Endodermal cell (in vitro differentiated cells): ENCODE results near the gene ABCD2. TPM values are rescaled to one million over a fixed set of nuclear protein-coding genes. Genes with fewer than 3 reads are reported as not detected.

Source experiments
- DNase-seq: peaks from one replicate; pipeline ENCODE4 v3.0.0-alpha.2; 2017
- H3K27ac ChIP-seq: 2 replicates; pipeline ENCODE4 v1.5.1; 2013; ENCODE audit warnings: mild to moderate bottlenecking, low read depth, low read length, moderate library complexity
- H3K27me3 ChIP-seq: 2 replicates; pipeline ENCODE4 v1.6.1; 2013; ENCODE audit warnings: mild to moderate bottlenecking, low read length, moderate library complexity; ENCODE audit not compliant: insufficient read depth, control insufficient read depth, poor library complexity, severe bottlenecking
- H3K36me3 ChIP-seq: 2 replicates; pipeline ENCODE4 v1.7.0; 2013; ENCODE audit warnings: mild to moderate bottlenecking, low read length, moderate library complexity; ENCODE audit not compliant: control insufficient read depth, insufficient read depth
- H3K4me1 ChIP-seq: one replicate; pipeline ENCODE4 v1.7.0; 2013; ENCODE audit warnings: low read length; ENCODE audit not compliant: control insufficient read depth, insufficient read depth
- H3K4me3 ChIP-seq: 2 replicates; pipeline ENCODE4 v1.5.1; 2013; ENCODE audit warnings: mild to moderate bottlenecking, low read length, moderate library complexity
- H3K9ac ChIP-seq: 2 replicates; pipeline ENCODE4 v1.6.1; 2013; ENCODE audit warnings: mild to moderate bottlenecking, low read length, moderate library complexity; ENCODE audit not compliant: poor library complexity, severe bottlenecking; ENCODE audit errors: extremely low read depth
- H3K9me3 ChIP-seq: 2 replicates; pipeline ENCODE4 v1.6.1; 2013; ENCODE audit warnings: mild to moderate bottlenecking, low read length, moderate library complexity; ENCODE audit not compliant: control insufficient read depth
- H3K27ac Mint-ChIP-seq: 2 replicates; pipeline ENCODE4 v1.8.0; 2020; ENCODE audit warnings: mixed read lengths
- H3K27me3 Mint-ChIP-seq: 2 replicates; pipeline ENCODE4 v1.8.0; 2021; ENCODE audit warnings: mild to moderate bottlenecking, mixed read lengths; ENCODE audit not compliant: insufficient read depth
- H3K36me3 Mint-ChIP-seq: 2 replicates; pipeline ENCODE4 v1.8.0; 2020; ENCODE audit warnings: low read depth, mixed read lengths
- H3K4me1 Mint-ChIP-seq: 2 replicates; pipeline ENCODE4 v1.8.0; 2020; ENCODE audit warnings: mixed read lengths
- H3K4me3 Mint-ChIP-seq: 2 replicates; pipeline ENCODE4 v1.8.0; 2020; ENCODE audit warnings: mild to moderate bottlenecking, moderate library complexity, mixed read lengths
- H3K9me3 Mint-ChIP-seq: 2 replicates; pipeline ENCODE4 v1.8.0; 2020; ENCODE audit warnings: mild to moderate bottlenecking, mixed read lengths
- WGBS, 2 experiments: methylation state at CpG; one replicate each; pipeline versions ENCODE4 v1.1.5 to v1.1.7; 2013; ENCODE audit warnings: missing lambda C conversion rate in 2 of 2, mixed read lengths in 1 of 2; ENCODE audit not compliant: insufficient coverage in 1 of 2, insufficient read length in 1 of 2; 5-methylcytosine and 5-hydroxymethylcytosine counted together
- total RNA-seq, 2 donors: library from RNA; stranded (reverse); fragmentation: NEBNext Ultra II Directional in 1 of 2; extraction: Animal tissue kit (Norgen Biotek cat#: 25700) in 1 of 2; gene quantifications; 2 replicates in 1 of 2; 3 replicates in 1 of 2; pipeline ENCODE4 v1.2.1, GENCODE V29; 2021
- TF ChIP-seq, protein P1 (sequence below): fragments of 200-600 bp; sonication (generic); conservative IDR thresholded peaks from 2 replicates; pipeline ENCODE4 v1.5.0; 2021; ENCODE audit warnings: antibody characterized with exemption, mild to moderate bottlenecking

Gene ABCD2
- total RNA-seq, 2 donors from 2014 or later, result not detected

DNA sequence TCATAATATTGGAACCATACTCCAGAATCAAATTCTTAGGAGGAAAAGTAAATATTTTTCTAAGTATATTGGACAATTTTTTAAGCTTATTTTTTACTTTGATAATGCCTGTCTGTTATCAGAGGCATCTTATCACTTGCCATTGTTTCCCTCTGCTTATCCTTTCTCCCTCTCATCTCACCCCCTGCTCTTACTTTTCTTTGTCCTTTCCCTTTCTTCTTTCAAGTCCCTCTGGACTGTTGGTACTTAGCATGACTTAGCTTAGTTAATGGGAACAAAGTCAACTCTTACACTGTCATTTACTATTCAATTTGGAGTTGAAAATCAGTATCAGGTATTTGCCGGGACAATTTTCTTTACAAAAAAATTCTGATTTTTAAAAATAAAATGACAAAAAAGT is 45.2 kb downstream of the ABCD2 start:
- Histone ChIP-seq H3K27ac (no peak overlapping the region), H3K4me1 (no peaks in the 10 kb centered on the region), H3K9me3 (peaks cover 12% of the 10 kb centered on the region), H3K4me3 (no peak overlapping the region), H3K27me3 (peaks cover 60% of the 10 kb centered on the region), H3K36me3 (no peaks in the 10 kb centered on the region), H3K9ac (no peak overlapping the region)
- Mint-ChIP-seq H3K27ac (no peak overlapping the region), H3K27me3 (peaks cover 27% of the 10 kb centered on the region), H3K9me3 (peaks cover 11% of the 10 kb centered on the region), H3K4me1 (peaks cover 2% of the 10 kb centered on the region), H3K4me3 (no peak overlapping the region), H3K36me3 (no peaks in the 10 kb centered on the region)
- TF ChIP-seq, protein P1, sequence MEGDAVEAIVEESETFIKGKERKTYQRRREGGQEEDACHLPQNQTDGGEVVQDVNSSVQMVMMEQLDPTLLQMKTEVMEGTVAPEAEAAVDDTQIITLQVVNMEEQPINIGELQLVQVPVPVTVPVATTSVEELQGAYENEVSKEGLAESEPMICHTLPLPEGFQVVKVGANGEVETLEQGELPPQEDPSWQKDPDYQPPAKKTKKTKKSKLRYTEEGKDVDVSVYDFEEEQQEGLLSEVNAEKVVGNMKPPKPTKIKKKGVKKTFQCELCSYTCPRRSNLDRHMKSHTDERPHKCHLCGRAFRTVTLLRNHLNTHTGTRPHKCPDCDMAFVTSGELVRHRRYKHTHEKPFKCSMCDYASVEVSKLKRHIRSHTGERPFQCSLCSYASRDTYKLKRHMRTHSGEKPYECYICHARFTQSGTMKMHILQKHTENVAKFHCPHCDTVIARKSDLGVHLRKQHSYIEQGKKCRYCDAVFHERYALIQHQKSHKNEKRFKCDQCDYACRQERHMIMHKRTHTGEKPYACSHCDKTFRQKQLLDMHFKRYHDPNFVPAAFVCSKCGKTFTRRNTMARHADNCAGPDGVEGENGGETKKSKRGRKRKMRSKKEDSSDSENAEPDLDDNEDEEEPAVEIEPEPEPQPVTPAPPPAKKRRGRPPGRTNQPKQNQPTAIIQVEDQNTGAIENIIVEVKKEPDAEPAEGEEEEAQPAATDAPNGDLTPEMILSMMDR, result no peak
- no peak for DNase-seq
- WGBS, 2 experiments, result no CpG with 5 or more reads among the region's 1 CpG

DNA sequence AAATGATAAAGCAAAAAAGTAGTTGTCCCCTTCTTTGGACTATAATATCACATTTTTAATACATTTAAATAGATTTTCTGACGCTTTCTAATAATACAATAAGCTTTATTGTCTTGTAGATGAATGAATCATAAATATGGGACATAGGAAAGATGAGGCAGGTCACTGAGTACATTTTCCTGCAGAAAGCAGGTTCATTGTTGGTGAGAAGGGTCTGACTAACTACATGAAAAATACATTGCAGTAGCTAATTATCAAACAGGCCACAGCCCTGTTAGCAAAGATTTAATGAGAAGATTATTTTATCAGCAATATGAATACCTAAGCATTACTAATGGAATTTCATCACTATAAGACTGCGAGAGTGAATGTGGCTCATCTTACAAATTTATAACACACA is 45.6 kb downstream of the ABCD2 start:
- Mint-ChIP-seq H3K27me3 (peaks cover 27% of the 10 kb centered on the region), H3K4me1 (peaks cover 2% of the 10 kb centered on the region), H3K9me3 (peaks cover 15% of the 10 kb centered on the region), H3K27ac (no peak overlapping the region), H3K36me3 (no peaks in the 10 kb centered on the region), H3K4me3 (no peak overlapping the region)
- TF ChIP-seq, protein P1, result no peak
- Histone ChIP-seq H3K36me3 (no peaks in the 10 kb centered on the region), H3K4me3 (no peak overlapping the region), H3K4me1 (no peaks in the 10 kb centered on the region), H3K9ac (no peak overlapping the region), H3K27me3 (peaks cover 60% of the 10 kb centered on the region), H3K9me3 (peaks cover 16% of the 10 kb centered on the region), H3K27ac (no peak overlapping the region)
- WGBS, 2 experiments, result 90% methylated on average over 1 of the region's 2 CpGs; no CpG with 5 or more reads in 1 of the 2 experiments
- no peak for DNase-seq

DNA sequence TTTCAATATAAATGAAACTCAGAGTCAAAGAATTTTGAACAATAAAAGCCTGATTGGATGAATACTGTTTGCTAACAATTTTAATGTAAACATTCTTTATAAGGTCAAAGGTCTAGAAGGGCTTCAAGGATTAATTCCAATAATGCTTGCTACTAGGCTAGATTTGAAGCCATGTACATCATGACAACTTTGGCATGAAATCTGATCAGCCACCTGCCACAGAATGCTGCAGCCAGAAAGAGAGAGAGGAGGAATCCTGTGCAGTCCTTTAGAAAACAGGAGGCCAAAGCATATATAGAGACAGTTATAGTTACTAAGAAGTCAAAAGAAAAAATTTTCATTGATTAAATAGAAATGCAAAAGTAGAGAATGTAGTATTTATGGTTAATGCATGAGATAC is 47.1 kb downstream of the ABCD2 start:
- TF ChIP-seq, protein P1, result no peak
- Mint-ChIP-seq H3K4me1 (peaks cover 2% of the 10 kb centered on the region), H3K27me3 (peaks cover 27% of the 10 kb centered on the region), H3K4me3 (no peak overlapping the region), H3K36me3 (no peaks in the 10 kb centered on the region), H3K9me3 (peaks cover 23% of the 10 kb centered on the region), H3K27ac (no peak overlapping the region)
- Histone ChIP-seq H3K27me3 (peaks cover 60% of the 10 kb centered on the region), H3K9me3 (peaks cover 18% of the 10 kb centered on the region), H3K27ac (no peak overlapping the region), H3K4me1 (no peaks in the 10 kb centered on the region), H3K36me3 (no peaks in the 10 kb centered on the region), H3K9ac (no peak overlapping the region), H3K4me3 (no peak overlapping the region)
- no peak for DNase-seq
